Skeletal muscle satellite cell (primary cell): ENCODE measurements around the gene C3orf18.
A peak's percentile ranks its signal among the peaks of the same experiment; 100 is the strongest.

ENCODE experiments used
- H3K27me3 ChIP-seq: 2 replicates; pipeline ENCODE4 v1.7.0; 2013; ENCODE audit warnings: low read length; ENCODE audit not compliant: control insufficient read depth, insufficient read depth
- H3K36me3 ChIP-seq: 2 replicates; pipeline ENCODE4 v1.7.0; 2013; ENCODE audit warnings: mild to moderate bottlenecking, control low read depth, low read length; ENCODE audit not compliant: insufficient read depth
- H3K4me1 ChIP-seq: 2 replicates; pipeline ENCODE4 v1.7.0; 2013; ENCODE audit warnings: low read length; ENCODE audit not compliant: control insufficient read depth, insufficient read depth
- H3K4me2 ChIP-seq: 2 replicates; pipeline ENCODE4 v1.7.0; 2013; ENCODE audit warnings: mild to moderate bottlenecking, low read length
- H3K4me3 ChIP-seq: 2 replicates; pipeline ENCODE4 v1.7.0; 2013; ENCODE audit warnings: low read length
- H3K9ac ChIP-seq: 2 replicates; pipeline ENCODE4 v1.7.0; 2013; ENCODE audit warnings: mild to moderate bottlenecking, low read depth, low read length, moderate library complexity
- H3K9me3 ChIP-seq: replicated peaks from 2 replicates; pipeline ENCODE4 v1.7.0; 2013; ENCODE audit warnings: mild to moderate bottlenecking, control low read depth, low read length

Gene C3orf18

DNA sequence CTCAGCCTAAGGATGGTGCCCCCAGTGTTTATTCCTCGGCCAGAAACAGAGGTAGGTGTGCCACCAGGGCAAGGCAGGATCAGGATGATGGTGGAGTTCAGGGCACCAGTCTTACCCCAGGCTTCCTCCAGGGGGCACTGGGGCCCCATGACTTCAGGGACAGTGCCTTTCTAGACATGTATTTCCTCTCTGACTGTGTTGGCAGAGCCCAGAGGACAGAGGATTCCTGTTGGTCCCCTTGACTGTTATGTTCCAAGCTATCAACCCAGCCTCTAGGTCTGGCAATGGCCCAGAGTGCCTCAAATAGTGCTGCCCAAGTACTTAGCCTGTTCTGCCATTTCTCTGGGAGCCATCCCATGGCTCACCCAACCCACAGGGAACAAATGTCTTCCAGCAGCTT lies 4.6 kb upstream of the C3orf18 start:
- Histone ChIP-seq H3K9ac (no peak overlapping the region), H3K9me3 (no peaks in the 10 kb centered on the region), H3K36me3 (peaks cover 4% of the 10 kb centered on the region), H3K4me3 (no peak overlapping the region), H3K4me1 (peaks cover 19% of the 10 kb centered on the region), H3K4me2 (no peak overlapping the region), H3K27me3 (no peaks in the 10 kb centered on the region)

DNA sequence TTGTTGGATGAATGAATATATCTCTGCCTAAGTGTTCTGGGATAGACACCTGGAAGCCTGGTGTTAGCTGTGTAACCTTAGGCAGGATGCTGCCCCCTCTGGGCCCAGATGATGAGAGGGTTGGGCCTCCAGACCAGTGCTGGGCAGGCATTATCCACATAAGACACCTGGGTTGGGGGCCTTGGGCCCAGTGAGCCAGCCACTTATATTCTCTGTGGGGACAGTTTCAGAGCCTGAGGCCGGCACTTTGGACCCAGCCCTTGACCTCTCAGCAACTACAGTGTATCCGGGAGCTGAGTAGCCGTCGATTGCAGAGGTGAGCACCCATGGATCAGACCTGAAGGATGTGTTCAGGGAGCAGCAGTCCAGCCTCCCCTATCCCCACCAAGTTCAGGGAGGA lies 3.9 kb upstream of the C3orf18 start:
- no peak overlapping the region for H3K9ac ChIP-seq
- peaks cover 26% of the 10 kb centered on the region for H3K4me1 ChIP-seq
- no peaks in the 10 kb centered on the region for H3K9me3 ChIP-seq
- H3K27me3 ChIP-seq = no peaks in the 10 kb centered on the region
- H3K36me3 ChIP-seq = peaks cover 4% of the 10 kb centered on the region
- no peak overlapping the region for H3K4me2 ChIP-seq
- H3K4me3 ChIP-seq = no peak overlapping the region

DNA sequence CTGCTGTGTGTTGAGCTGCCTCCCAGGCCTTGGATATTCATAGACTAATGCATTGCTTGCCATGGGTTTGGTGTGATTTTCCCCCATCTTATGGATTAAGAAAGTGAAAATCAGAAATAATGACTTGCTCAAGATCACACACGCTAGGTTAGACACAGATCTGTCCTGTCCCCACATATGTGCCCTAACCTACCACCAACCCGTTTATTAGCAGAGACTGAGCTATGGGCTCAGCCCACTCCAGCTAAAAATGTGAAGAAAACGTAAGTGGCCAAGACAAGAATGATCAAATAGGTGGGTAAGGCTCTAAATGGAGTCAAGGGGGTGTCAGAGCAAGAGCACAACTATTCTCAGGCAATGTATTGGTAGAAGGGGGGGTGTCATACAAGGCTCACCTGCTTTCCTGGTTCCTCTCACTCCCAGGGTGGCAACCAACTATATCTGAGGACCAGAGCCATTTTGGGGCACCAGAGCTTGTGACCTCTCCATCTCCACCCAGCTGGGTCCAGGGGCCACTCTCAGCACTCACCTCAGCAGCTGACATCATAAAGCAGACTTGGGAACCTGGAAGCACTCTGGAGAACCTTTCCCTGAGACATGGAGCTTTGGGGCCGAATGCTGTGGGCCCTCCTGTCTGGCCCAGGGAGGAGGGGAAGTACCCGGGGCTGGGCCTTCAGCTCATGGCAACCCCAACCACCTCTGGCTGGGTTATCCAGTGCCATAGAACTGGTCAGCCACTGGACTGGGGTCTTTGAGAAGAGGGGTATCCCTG lies 3.1 kb upstream of the C3orf18 start:
- no peaks in the 10 kb centered on the region for H3K9me3 ChIP-seq
- H3K4me2 ChIP-seq = peak overlapping the region; percentile 93
- H3K4me1 ChIP-seq = peaks cover 27% of the 10 kb centered on the region
- H3K4me3 ChIP-seq = peak overlapping the region; percentile 90
- peak overlapping the region; percentile 92 for H3K9ac ChIP-seq
- no peaks in the 10 kb centered on the region for H3K27me3 ChIP-seq
- peaks cover 4% of the 10 kb centered on the region for H3K36me3 ChIP-seq

DNA sequence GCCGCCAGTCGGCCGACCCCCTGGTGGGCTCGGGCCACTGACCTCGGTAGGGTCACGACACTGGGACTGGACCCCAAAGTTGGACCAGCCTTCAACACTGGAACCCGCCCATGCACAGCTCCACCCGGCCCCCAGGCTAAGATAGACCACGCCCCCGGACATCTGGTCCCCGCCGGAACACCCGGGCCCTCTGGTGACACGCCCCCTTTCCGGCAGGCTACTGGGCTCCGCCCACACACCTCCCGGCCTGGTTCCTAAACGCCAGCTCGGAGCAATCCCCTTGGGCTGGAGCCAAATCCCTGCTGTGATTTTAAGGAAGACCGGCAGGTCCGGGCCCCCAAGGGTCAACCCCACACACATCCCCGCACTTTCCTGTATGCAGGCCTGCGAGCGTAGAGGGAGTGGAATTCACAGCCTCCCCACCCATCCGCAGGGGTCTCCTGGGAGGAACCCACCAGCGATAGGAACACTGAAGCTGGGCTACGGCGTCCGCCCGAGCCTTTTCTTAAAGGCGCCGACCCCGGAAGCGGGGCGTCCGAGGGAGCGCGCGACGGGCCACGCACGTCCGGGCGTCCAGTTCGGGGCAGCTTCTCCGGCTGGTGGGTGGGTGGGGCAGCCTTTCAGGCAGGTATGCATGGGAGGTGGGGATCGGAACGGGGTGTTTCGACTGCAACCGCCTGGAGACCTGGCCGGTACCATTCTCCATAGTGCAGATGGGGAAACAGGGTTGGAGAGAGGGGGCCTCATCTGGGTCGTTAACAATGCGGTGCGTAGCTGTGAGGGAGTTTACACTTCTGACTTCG lies 1.6 kb upstream of the C3orf18 start, which contains the start of gene HEMK1:
TSS of gene HEMK1 (plus strand) at position 576 of the 803 bp plus-strand sequence. CDS start 1,583 bp downstream, outside the sequence.
- H3K9me3 ChIP-seq = no peaks in the 10 kb centered on the region
- peaks cover 27% of the 10 kb centered on the region for H3K4me1 ChIP-seq

DNA sequence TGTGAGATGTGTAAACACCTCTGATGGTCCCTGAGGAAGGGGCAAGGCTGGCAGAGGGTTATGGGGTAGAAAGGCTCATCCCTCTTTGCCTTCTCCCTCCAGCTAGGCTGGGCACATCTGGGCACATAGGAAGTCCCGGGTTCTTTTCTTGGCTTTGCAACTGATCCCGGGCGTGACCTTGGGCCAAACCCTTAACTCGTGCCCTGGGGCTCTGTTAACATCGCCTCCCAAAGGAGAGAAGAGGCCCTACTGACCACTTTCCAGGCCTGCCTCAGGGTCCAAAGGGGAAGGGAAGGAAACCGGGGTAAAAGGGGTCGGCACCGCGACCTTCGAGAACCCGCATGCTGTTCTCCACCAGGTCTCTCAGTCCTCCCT lies 549 bp downstream of the C3orf18 start:
- peak overlapping the region; percentile 93 for H3K4me2 ChIP-seq
- H3K4me3 ChIP-seq = peak overlapping the region; percentile 77
- no peaks in the 10 kb centered on the region for H3K9me3 ChIP-seq
- no peaks in the 10 kb centered on the region for H3K36me3 ChIP-seq
- H3K27me3 ChIP-seq = no peaks in the 10 kb centered on the region
- H3K9ac ChIP-seq = peak overlapping the region; percentile 74
- H3K4me1 ChIP-seq = peaks cover 34% of the 10 kb centered on the region

More for the DNA sequence above, 1.6 kb upstream of the C3orf18 start, which contains the start of gene HEMK1:
- Histone ChIP-seq H3K36me3 (peaks cover 4% of the 10 kb centered on the region), H3K4me3 (peak within 1 kb of the TSS; percentile 90), H3K27me3 (no peaks in the 10 kb centered on the region), H3K4me2 (peak within 1 kb of the TSS; percentile 93), H3K9ac (peak within 1 kb of the TSS; percentile 92)

DNA sequence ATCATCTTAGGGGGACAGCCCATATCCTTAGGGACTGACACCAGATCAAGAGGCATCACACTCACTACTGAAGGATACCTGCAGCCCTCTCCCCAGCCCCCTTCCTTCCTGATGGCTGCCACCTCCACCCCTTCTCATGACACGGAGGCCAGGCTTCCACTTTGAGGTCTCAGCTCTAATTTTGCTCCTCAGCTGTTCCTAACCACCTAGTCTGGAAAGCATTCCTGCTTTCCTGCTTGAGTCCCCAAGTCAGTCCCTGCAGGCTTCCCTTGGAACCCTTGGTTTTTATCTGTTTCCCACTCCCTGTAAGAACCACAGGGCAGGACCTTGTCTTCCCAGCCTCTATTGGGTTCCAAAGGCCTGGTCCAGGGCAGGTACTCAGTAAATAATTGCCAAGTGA lies 3.2 kb downstream of the C3orf18 start:
- Histone ChIP-seq H3K4me1 (peaks cover 28% of the 10 kb centered on the region), H3K4me2 (no peak overlapping the region), H3K36me3 (no peaks in the 10 kb centered on the region), H3K9me3 (no peaks in the 10 kb centered on the region), H3K27me3 (no peaks in the 10 kb centered on the region), H3K9ac (no peak overlapping the region), H3K4me3 (no peak overlapping the region)

DNA sequence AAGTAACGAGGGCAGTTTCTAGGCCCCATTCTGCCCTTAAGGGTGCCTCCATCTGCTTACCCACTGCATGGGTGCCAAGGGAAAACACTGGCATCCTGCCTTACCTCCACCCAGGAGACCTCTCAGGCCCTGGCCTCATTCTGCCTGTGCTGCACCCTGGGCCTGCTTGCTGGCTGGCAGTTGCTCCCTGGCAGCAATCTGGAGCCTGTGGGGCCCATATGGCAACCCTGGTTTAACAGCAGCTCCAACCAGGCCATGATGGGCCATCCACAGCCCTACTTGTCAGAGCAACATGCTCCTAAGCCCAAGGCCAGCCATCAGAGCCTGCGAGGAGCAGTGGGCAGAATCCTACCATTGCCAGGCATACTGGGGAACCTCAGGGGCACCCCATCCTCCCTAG lies 3.7 kb downstream of the C3orf18 start:
- Histone ChIP-seq H3K4me1 (peaks cover 28% of the 10 kb centered on the region), H3K9ac (no peak overlapping the region), H3K36me3 (no peaks in the 10 kb centered on the region), H3K9me3 (no peaks in the 10 kb centered on the region), H3K4me3 (no peak overlapping the region), H3K4me2 (no peak overlapping the region), H3K27me3 (no peaks in the 10 kb centered on the region)

DNA sequence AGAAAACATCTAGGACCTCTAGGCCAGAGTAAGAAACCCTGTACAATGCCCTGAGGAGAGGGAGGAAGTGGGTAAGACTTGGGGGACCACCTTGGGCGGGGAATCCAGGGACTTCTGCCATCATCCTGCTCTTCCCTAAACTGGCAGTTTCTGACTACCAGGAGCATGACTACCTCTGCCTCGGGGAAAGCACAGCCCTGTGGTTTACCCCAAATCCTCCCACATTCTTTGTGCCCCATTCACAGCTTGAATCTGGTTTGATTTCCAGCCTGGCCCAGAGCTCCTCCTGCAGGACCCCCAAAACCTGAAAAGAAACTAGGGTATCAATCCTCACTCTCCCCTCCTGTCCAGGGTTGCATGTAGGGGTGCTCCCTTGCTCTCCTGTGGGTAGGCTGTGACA lies 4.7 kb downstream of the C3orf18 start:
- Histone ChIP-seq H3K4me1 (peaks cover 19% of the 10 kb centered on the region), H3K9me3 (no peaks in the 10 kb centered on the region), H3K36me3 (no peaks in the 10 kb centered on the region), H3K9ac (no peak overlapping the region), H3K27me3 (no peaks in the 10 kb centered on the region), H3K4me2 (no peak overlapping the region), H3K4me3 (no peak overlapping the region)

DNA sequence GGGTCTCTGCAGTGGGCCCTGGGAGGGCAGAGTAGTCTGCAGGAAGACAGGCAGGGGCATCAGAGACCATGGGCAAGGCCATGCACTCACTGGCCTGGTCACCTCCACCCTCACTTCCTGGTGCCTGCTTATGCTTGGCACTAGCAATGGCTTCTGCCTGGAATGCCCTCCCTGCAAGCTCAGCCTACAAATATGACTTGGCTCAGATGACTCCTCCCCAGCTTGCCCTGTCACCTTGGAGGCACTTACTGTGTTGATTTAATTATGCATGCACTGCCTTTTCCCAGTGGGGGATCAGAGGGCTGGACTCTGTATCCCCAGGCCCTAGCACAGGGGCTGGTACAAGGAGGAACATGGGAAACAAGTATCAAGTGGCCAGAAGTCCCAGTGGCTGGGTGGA lies 7.8 kb downstream of the C3orf18 start:
- H3K4me3 ChIP-seq = no peak overlapping the region
- no peaks in the 10 kb centered on the region for H3K36me3 ChIP-seq
- H3K4me1 ChIP-seq = peaks cover 7% of the 10 kb centered on the region
- no peaks in the 10 kb centered on the region for H3K9me3 ChIP-seq
- no peak overlapping the region for H3K9ac ChIP-seq
- H3K4me2 ChIP-seq = no peak overlapping the region
- H3K27me3 ChIP-seq = peaks cover 7% of the 10 kb centered on the region

DNA sequence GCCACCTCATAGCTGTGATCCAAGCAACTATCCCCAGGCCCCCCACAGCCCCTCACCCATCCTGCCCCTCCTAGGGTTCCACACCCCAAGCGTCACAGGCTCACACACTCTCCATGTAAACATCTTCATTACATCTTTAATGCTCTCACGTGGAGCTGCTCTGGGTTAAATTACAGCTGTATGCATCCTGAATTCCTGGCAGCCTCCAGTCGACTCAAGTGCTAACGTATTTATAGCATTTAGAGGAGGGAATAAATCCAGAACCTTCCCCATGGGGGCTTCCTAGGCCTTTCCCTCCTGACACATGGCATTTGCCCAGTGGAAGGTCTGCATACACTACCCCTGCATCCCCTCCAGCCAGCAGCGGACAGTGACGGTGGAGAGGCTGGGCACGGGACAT lies 9.6 kb downstream of the C3orf18 start:
- Histone ChIP-seq H3K9me3 (no peaks in the 10 kb centered on the region), H3K4me1 (peaks cover 5% of the 10 kb centered on the region), H3K4me3 (no peak overlapping the region), H3K9ac (no peak overlapping the region), H3K4me2 (no peak overlapping the region), H3K27me3 (peaks cover 19% of the 10 kb centered on the region), H3K36me3 (no peaks in the 10 kb centered on the region)

DNA sequence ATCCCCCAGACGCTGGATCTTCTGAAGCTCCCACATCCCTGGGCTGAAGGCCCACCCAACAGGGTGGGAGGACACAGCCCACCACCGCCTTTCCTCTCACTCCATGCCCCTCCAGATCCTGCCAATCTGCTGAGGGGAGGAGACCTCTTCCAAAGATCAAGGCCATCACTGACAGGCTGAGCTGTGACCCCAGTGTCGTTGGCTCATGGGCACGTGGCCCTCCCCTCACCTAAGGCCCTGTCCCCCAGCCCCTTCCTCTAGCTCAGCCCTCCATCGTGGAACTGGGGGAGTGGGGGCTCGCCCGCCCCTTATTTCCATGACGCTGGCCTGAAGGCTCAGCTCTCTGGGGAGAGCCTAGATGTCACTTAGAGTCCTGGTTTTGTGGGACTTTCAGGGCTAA lies 10.4 kb downstream of the C3orf18 start:
- Histone ChIP-seq H3K4me1 (no peaks in the 10 kb centered on the region), H3K9me3 (no peaks in the 10 kb centered on the region), H3K36me3 (no peaks in the 10 kb centered on the region), H3K9ac (no peak overlapping the region), H3K4me2 (no peak overlapping the region), H3K27me3 (peaks cover 27% of the 10 kb centered on the region), H3K4me3 (no peak overlapping the region)
